H1 (cell line): ENCODE measurements around the gene VAV2. TPM values are rescaled to one million over a fixed set of nuclear protein-coding genes. Genes with fewer than 3 reads are reported as not detected.

Source experiments
- CEBPB ChIP-seq: IDR thresholded peaks from 2 replicates; pipeline ENCODE4 v1.6.1; 2012; ENCODE audit warnings: low read depth, low read length
- EZH2 ChIP-seq: fragments of 200-600 bp; sonication (generic); IDR thresholded peaks from 2 replicates; pipeline ENCODE4 v1.7.1; 2012; ENCODE audit warnings: low read depth, mild to moderate bottlenecking, moderate library complexity, low read length, inconsistent platforms; ENCODE audit not compliant: severe bottlenecking
- HDAC2 ChIP-seq, 2 experiments: fragments of 300-600 bp in 1 of 2; sonication (generic) in 1 of 2; IDR thresholded peaks; 2 replicates each; pipeline ENCODE4 v1.6.1; 2011 to 2012; ENCODE audit warnings: low read depth in 2 of 2, low read length in 2 of 2, mild to moderate bottlenecking in 2 of 2, moderate library complexity in 2 of 2, borderline replicate concordance in 1 of 2, inconsistent platforms in 1 of 2
- KDM4A ChIP-seq: IDR thresholded peaks from one replicate; pipeline ENCODE4 v1.7.1; 2012; ENCODE audit warnings: low read depth, mild to moderate bottlenecking, moderate library complexity, low read length, inconsistent platforms; ENCODE audit not compliant: severe bottlenecking
- NANOG ChIP-seq: IDR thresholded peaks from 2 replicates; pipeline ENCODE4 v1.6.1; 2011; ENCODE audit warnings: low read length, low read depth, mild to moderate bottlenecking, inconsistent platforms; ENCODE audit not compliant: insufficient read depth, poor library complexity, severe bottlenecking
- RNF2 ChIP-seq: fragments of 200-900, 300-1000 bp; sonication (generic); IDR thresholded peaks from 2 replicates; pipeline ENCODE4 v1.7.1; 2016; ENCODE audit warnings: borderline replicate concordance, low read depth, mild to moderate bottlenecking, antibody characterized with exemption, low read length; ENCODE audit not compliant: poor library complexity, severe bottlenecking; ENCODE audit errors: missing control alignments
- SAP30 ChIP-seq: fragments of 300-600 bp; sonication (generic); IDR thresholded peaks from 2 replicates; pipeline ENCODE4 v1.7.1; 2012; ENCODE audit warnings: low read length, moderate library complexity, mild to moderate bottlenecking, inconsistent platforms; ENCODE audit not compliant: insufficient read depth, insufficient replicate concordance
- polyA plus RNA-seq, 7 experiments: library from polyadenylated mRNA; depleted of rRNA in 3 of 7; stranded (reverse) in 5 of 7; unstranded in 2 of 7; fragments of >200 nt in 5 of 7; fragments of 200-250 nt in 2 of 7; gene quantifications; 1 replicate in 5 of 7; 2 replicates in 1 of 7; 4 replicates in 1 of 7; pipeline versions ENCODE4 v1.2.1 to v1.2.3, GENCODE V29; 2011 to 2013; ENCODE audit warnings: missing spikeins in 2 of 7, mixed read lengths in 2 of 7
- total RNA-seq: library from RNA; stranded (reverse); fragmentation: NEBNext Ultra II Directional; extraction: Animal tissue kit (Norgen Biotek cat#: 25700); gene quantifications from 2 replicates; pipeline ENCODE4 v1.2.1, GENCODE V29; 2021

Gene VAV2
- total and polyA plus RNA-seq, 2 of the 8 experiments (the other 6 are each of a cell fraction or from before 2014, with no cell fraction given), result 13.6 to 37.6 TPM

- no peak for TF ChIP-seq NANOG
- TF ChIP-seq KDM4A, result no peak
- no peak for TF ChIP-seq CEBPB
- TF ChIP-seq HDAC2 (IDR thresholded peaks at IDR 0.05; ENCODE audit: borderline replicate concordance in 1 of 2, low read depth in 2 of 2, low read length in 2 of 2), result no peak
- no peak for TF ChIP-seq EZH2
- no peak for TF ChIP-seq RNF2
- TF ChIP-seq SAP30, result no peak
Measured at GRCh38 chr9:133874060-133874657, 118.0 kb downstream of the VAV2 start (continued).
